Breast epithelium (tissue), 3 donors: ENCODE data around the gene RBM15.

Experiments
- CTCF ChIP-seq, 3 donors: fragments of 450-650 bp; IDR thresholded peaks; one replicate each; pipeline ENCODE4 v1.5.1; 2016 to 2017; ENCODE audit warnings: antibody characterized with exemption in 3 of 3, mild to moderate bottlenecking in 3 of 3, moderate library complexity in 3 of 3
- POLR2A ChIP-seq: fragments of 450-650 bp; IDR thresholded peaks from one replicate; pipeline ENCODE4 v1.6.1; 2016; ENCODE audit warnings: antibody characterized with exemption, mild to moderate bottlenecking, moderate library complexity

DNA sequence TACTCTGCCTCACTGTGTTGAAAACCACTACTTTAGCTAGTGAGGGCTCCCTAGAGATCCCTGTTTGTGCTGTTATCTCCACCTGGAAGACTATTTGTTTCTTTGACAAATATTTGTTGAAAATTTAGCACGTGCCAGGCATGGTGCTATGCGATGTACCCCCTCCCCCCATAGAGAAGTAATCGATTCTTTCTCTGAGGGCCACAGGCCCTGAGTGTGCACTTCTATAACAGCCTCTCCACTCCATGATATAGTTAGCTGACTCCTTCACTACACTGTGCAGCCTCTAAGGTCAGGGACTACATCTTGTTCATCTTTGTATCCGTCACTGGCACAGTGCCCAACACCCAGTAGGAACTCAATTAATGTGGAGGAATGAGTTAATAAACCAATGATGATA lies 17.3 kb upstream of the RBM15 start:
- TF ChIP-seq POLR2A: no peak
- no peak for TF ChIP-seq CTCF (IDR thresholded peaks at IDR 0.05)
